Middle frontal gyrus (tissue), 1 donor: Measurements from ENCODE around the gene ELOVL1.
"Not testable (repeated sequence)": the region's sequence is repeated elsewhere in the genome, so short reads cannot be mapped to it uniquely, and the experiment has no call there.

Experiments used
- DNase-seq: peaks from one replicate; pipeline ENCODE4 v3.0.0-alpha.2; 2015; ENCODE audit warnings: low spot score; ENCODE audit errors: extremely low spot score

The ELOVL1 gene

GRCh38 chr1:43367904-43368645 is at the start of gene ELOVL1:
Gene ELOVL1 (minus strand): TSS chr1:43368011. CDS start chr1:43365609, 2,402 bp downstream.
- DNase-seq, result peak; percentile 63

GRCh38 chr1:43415901-43416300 is 48.1 kb upstream of the ELOVL1 start:
- no peak for DNase-seq

GRCh38 chr1:43414634-43415223 is 46.9 kb upstream of the ELOVL1 start:
- no peak for DNase-seq

DNA sequence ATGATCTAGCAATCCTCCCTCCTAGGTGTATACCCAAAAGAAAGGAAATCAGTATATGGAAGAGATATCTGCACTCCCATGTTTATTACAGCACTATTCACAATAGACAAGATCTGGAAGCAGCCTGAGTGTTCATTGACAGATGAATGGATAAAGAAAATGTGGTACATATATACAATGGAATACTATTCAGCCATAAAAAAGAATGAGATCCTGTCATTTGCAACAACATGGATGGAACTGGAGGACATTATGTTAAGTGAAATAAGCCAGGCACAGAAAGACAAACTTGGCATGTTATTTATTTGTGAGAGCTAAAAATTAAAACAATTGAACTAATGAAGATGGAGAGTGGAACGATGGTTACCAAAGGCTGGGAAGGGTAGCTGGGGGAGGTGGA is 45.6 kb upstream of the ELOVL1 start:
- not testable (repeated sequence) for DNase-seq

DNA sequence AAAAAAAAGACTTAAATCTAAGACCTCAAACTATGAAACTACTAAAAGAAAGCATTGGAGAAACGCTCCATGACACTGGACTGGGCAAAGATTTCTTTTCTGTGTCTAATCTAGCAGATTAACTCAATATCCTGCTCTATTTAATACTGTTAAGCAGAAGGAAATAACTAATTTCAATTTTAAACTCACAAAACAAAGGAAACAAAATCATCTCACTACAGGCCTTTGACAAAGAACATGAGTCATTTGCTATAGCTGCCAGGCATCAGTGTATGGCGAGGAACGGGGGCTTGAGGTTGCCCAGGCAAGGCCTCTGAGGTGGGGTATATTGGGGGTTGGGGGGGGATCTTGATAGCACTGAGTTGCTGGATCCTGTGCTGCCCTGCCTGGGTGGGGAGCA is 42.8 kb upstream of the ELOVL1 start:
- DNase-seq, result no peak

GRCh38 chr1:43405876-43406234 is 38.0 kb upstream of the ELOVL1 start:
- no peak for DNase-seq

- DNase-seq, result no peak
These were observed 37.5 kb upstream of the ELOVL1 start for GRCh38 chr1:43405219-43405875.

GRCh38 chr1:43404353-43404752 is 36.5 kb upstream of the ELOVL1 start:
- DNase-seq, result no peak

GRCh38 chr1:43402089-43402865 is 34.5 kb upstream of the ELOVL1 start:
- DNase-seq, result no peak

GRCh38 chr1:43400441-43400840 is 32.6 kb upstream of the ELOVL1 start:
- not testable (repeated sequence) for DNase-seq

GRCh38 chr1:43398227-43398626 is 30.4 kb upstream of the ELOVL1 start:
- DNase-seq, result no peak

DNA sequence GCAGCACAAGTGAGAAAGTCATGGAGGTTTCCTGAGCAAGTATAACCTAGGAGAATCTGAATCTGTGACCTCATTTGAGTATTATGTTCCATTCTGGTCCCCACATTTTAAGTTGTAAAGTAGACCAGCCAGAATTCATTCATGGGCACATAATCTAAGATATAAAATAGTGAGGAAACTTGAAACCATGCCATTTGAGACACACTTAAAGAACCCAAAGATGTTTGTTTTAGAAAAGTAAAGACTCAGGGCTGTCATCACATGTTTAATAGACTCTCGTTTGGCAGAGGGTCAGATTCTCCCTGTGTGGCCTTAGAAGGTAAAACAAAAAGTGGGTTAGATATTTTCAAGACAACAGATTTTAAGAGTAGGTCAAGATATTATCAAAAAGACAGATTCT is 28.2 kb upstream of the ELOVL1 start:
- no peak for DNase-seq

DNA sequence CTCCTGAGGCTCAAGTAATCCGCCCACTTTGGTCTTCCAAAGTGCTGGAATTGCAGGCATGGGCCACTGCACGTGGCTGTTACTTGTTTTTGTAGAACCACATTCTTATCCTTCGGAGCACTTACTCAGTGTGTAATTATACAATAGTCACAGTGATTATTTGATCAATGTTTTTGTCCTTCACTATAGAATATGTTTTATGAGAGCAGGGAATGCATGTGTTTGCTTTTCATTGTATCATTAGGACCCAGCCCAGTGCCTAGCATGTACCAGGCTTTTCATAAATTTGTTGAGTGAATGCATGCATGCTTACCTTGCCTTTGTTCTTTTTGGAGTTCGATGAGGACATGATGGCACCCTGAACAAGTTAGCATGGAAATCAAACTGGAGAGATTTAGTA is 27.7 kb upstream of the ELOVL1 start:
- no peak for DNase-seq

- no peak for DNase-seq
These were observed 24.9 kb upstream of the ELOVL1 start for GRCh38 chr1:43392702-43393101.

GRCh38 chr1:43389326-43390313 is 21.8 kb upstream of the ELOVL1 start, which contains the start of the genes MED8 and SZT2:
Gene MED8 (minus strand): TSS chr1:43389800. CDS start chr1:43389764, 36 bp downstream.
Gene SZT2 (plus strand): TSS chr1:43389899. CDS start chr1:43389969, 70 bp downstream.
- peak; percentile 93 for DNase-seq

DNA sequence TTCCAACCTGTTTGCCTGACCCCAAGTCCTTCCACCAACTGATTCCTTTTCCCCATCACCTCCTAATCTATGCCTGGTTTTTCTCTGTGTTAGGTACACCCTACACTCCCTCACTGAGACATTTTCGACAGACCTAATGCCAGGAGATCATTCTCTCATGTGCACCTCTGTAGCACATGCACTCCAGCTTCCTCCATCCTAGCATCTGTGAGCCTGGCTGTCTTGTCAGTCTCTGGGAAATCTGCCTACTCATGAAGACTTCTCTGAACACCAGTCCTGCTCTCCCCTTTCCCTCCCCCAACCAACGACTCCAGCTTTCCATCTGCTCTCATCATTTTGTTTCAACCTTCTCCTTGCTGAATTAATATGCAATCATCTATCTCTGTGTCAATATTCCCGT is 20.8 kb upstream of the ELOVL1 start:
- DNase-seq, result no peak

DNA sequence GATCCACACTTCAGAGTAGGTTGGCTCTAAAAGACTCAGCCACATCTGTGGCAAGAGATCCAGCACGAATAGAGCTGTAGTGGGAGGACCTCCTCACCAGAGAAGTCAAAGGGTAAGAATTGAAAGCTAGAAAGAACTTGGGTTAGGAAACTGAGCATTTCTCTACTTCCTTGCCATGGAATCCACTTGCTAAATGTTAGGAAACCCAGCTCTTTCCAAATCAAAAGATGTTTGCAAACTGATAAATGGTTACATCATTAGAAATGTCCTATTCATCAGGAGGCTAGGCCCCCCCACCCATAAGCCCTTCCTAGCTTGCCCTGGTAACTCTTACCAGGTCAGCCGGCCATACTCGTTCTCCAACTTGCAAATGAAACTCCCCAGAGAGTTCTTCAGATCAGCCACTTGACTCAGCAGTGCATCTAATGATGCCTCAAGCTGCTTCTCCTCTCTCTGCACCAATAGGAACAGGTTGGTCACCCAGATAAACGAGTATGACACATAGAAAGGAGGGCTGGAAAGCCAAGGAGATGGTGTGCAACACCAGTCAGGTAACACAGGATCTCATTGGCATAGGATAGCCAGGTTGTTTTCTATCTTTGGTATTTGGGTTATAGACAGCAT is 20.3 kb upstream of the ELOVL1 start:
- DNase-seq, result no peak

DNA sequence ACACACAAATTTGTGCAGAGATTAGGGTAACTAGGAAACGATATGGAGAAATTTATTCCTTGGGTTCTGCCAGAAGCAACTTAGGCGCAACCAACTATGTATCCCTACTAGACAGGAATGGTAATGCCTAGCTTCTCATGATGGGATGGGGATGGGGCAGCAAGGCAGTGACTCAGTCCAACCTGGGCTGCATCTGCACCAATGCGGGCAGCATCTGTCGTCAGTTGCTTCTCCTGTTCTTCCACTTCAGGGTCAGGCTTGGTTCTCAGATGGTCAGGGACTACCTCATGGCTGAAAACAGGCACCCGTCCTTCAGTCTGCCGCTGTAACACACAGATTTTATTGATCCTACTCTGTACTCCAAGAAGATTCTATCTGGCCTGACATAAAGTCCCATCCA is 18.9 kb upstream of the ELOVL1 start:
- DNase-seq, result no peak

DNA sequence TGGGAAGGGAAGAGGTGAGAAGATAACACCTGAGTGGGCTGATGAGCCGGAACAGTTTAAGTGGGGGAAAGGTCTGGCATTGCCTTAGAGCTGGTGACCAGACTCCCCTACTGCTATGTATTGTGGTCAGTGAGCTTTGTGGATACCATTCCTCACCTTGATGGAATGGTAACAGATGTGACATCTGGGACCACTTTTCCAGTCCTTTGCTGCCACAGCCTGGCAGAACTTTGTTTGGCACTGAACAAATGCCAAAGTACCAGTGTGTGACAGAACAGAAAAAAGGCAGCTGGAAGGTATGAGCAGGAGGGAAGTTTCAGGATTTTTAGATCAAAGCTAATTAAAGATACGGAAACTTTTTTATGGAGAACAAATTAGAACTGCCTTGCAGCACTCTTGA is 15.6 kb upstream of the ELOVL1 start:
- DNase-seq, result no peak
